ENCODE measurements around the gene ROPN1L. TPM values are rescaled to one million over a fixed set of nuclear protein-coding genes. Genes with fewer than 3 reads are reported as not detected.

Gene ROPN1L
- total RNA-seq, 1 donor from 2014 or later: 0.77 TPM

GRCh38 chr5:10505517-10506095, 63.9 kb downstream of the ROPN1L start:
- Histone ChIP-seq H2AFZ (ENCODE audit: low read depth, low read length) (no peak overlapping the region), H3K9me3 (ENCODE audit: insufficient read depth, low read depth, low read length) (no peaks in the 10 kb centered on the region), H3K36me3 (ENCODE audit: insufficient read depth, low read length) (no peaks in the 10 kb centered on the region), H3K79me2 (ENCODE audit: insufficient read depth, low read length) (no peaks in the 10 kb centered on the region), H3K9ac (ENCODE audit: low read length) (no peak overlapping the region), H3K27ac (ENCODE audit: low read depth, low read length) (no peak overlapping the region), H3K4me1 (ENCODE audit: insufficient read depth, low read length) (no peaks in the 10 kb centered on the region), H4K20me1 (ENCODE audit: insufficient read depth, low read length) (no peaks in the 10 kb centered on the region), H3K4me2 (ENCODE audit: low read length) (no peak overlapping the region), H3K27me3 (ENCODE audit: insufficient read depth, low read length) (no peaks in the 10 kb centered on the region), H3K4me3 (ENCODE audit: insufficient read depth, low read depth, low read length) (no peak overlapping the region)
- no peak for FAIRE-seq
- Mint-ChIP-seq H3K27me3 (ENCODE audit: low read depth, unreplicated experiment) (peaks cover 5% of the 10 kb centered on the region), H3K27ac (ENCODE audit: unreplicated experiment) (no peak overlapping the region), H3K36me3 (ENCODE audit: low read depth, unreplicated experiment) (peaks cover 2% of the 10 kb centered on the region), H3K4me1 (ENCODE audit: low read depth, unreplicated experiment) (peaks cover 10% of the 10 kb centered on the region), H3K4me3 (ENCODE audit: unreplicated experiment) (no peak overlapping the region), H3K9me3 (ENCODE audit: unreplicated experiment) (peaks cover 3% of the 10 kb centered on the region)
- DNase-seq (ENCODE audit: low read depth): no peak
- TF ChIP-seq CTCF (IDR thresholded peaks at IDR 0.05; ENCODE audit: insufficient read depth, low read depth, low read length): no peak
- no peak for TF ChIP-seq EZH2 (IDR thresholded peaks at IDR 0.05; ENCODE audit: insufficient read depth, low read length)

GRCh38 chr5:10506535-10506934, 64.9 kb downstream of the ROPN1L start:
- no peak for TF ChIP-seq CTCF (IDR thresholded peaks at IDR 0.05; ENCODE audit: insufficient read depth, low read depth, low read length)
- TF ChIP-seq EZH2 (IDR thresholded peaks at IDR 0.05; ENCODE audit: insufficient read depth, low read length): no peak
- peaks cover 9% of the 10 kb centered on the region for H3K4me1 Mint-ChIP-seq (ENCODE audit: low read depth, unreplicated experiment)

GRCh38 chr5:10507575-10508096, 66.0 kb downstream of the ROPN1L start:
- H3K9me3 ChIP-seq (ENCODE audit: insufficient read depth, low read depth, low read length): no peaks in the 10 kb centered on the region
- no peak overlapping the region for H3K4me3 ChIP-seq (ENCODE audit: insufficient read depth, low read depth, low read length)
- no peaks in the 10 kb centered on the region for H3K4me1 ChIP-seq (ENCODE audit: insufficient read depth, low read length)
- peaks cover 8% of the 10 kb centered on the region for H3K4me1 Mint-ChIP-seq (ENCODE audit: low read depth, unreplicated experiment)
- H3K27me3 ChIP-seq (ENCODE audit: insufficient read depth, low read length): no peaks in the 10 kb centered on the region
- H2AFZ ChIP-seq (ENCODE audit: low read depth, low read length): no peak overlapping the region
- no peak overlapping the region for H3K4me2 ChIP-seq (ENCODE audit: low read length)
- H3K27me3 Mint-ChIP-seq (ENCODE audit: low read depth, unreplicated experiment): peaks cover 2% of the 10 kb centered on the region
- no peak overlapping the region for H3K9ac ChIP-seq (ENCODE audit: low read length)
- no peaks in the 10 kb centered on the region for H3K36me3 ChIP-seq (ENCODE audit: insufficient read depth, low read length)
- H3K79me2 ChIP-seq (ENCODE audit: insufficient read depth, low read length): no peaks in the 10 kb centered on the region
- H4K20me1 ChIP-seq (ENCODE audit: insufficient read depth, low read length): no peaks in the 10 kb centered on the region
- FAIRE-seq (no peak), DNase-seq (ENCODE audit: low read depth) (peak; percentile 38)
- no peak for TF ChIP-seq EZH2 (IDR thresholded peaks at IDR 0.05; ENCODE audit: insufficient read depth, low read length)
- no peak for TF ChIP-seq CTCF (IDR thresholded peaks at IDR 0.05; ENCODE audit: insufficient read depth, low read depth, low read length)
- peaks cover 2% of the 10 kb centered on the region for H3K36me3 Mint-ChIP-seq (ENCODE audit: low read depth, unreplicated experiment)
- no peak overlapping the region for H3K27ac Mint-ChIP-seq (ENCODE audit: unreplicated experiment)
- no peak overlapping the region for H3K27ac ChIP-seq (ENCODE audit: low read depth, low read length)
- peaks cover 3% of the 10 kb centered on the region for H3K9me3 Mint-ChIP-seq (ENCODE audit: unreplicated experiment)
- H3K4me3 Mint-ChIP-seq (ENCODE audit: unreplicated experiment): no peak overlapping the region

More at GRCh38 chr5:10506535-10506934, 64.9 kb downstream of the ROPN1L start:
- H3K27me3 ChIP-seq (ENCODE audit: insufficient read depth, low read length): no peaks in the 10 kb centered on the region
- Mint-ChIP-seq H3K27me3 (ENCODE audit: low read depth, unreplicated experiment) (peaks cover 3% of the 10 kb centered on the region), H3K4me3 (ENCODE audit: unreplicated experiment) (no peak overlapping the region), H3K36me3 (ENCODE audit: low read depth, unreplicated experiment) (peaks cover 2% of the 10 kb centered on the region), H3K27ac (ENCODE audit: unreplicated experiment) (no peak overlapping the region), H3K9me3 (ENCODE audit: unreplicated experiment) (peaks cover 3% of the 10 kb centered on the region)
- H3K4me2 ChIP-seq (ENCODE audit: low read length): no peak overlapping the region
- no peaks in the 10 kb centered on the region for H3K4me1 ChIP-seq (ENCODE audit: insufficient read depth, low read length)
- DNase-seq (ENCODE audit: low read depth): no peak
- H3K9me3 ChIP-seq (ENCODE audit: insufficient read depth, low read depth, low read length): no peaks in the 10 kb centered on the region
- H4K20me1 ChIP-seq (ENCODE audit: insufficient read depth, low read length): no peaks in the 10 kb centered on the region
- H3K79me2 ChIP-seq (ENCODE audit: insufficient read depth, low read length): no peaks in the 10 kb centered on the region
- no peaks in the 10 kb centered on the region for H3K36me3 ChIP-seq (ENCODE audit: insufficient read depth, low read length)
- no peak overlapping the region for H3K4me3 ChIP-seq (ENCODE audit: insufficient read depth, low read depth, low read length)
- H3K9ac ChIP-seq (ENCODE audit: low read length): no peak overlapping the region
- no peak overlapping the region for H3K27ac ChIP-seq (ENCODE audit: low read depth, low read length)
- no peak overlapping the region for H2AFZ ChIP-seq (ENCODE audit: low read depth, low read length)
- no peak for FAIRE-seq
